Upper lobe of left lung (tissue), 6 donors: ENCODE results near the gene PISD. TPM values are rescaled to one million over a fixed set of nuclear protein-coding genes. Genes with fewer than 3 reads are reported as not detected.

ENCODE experiments used
- ATAC-seq, 2 donors: fragments of 200-7000 bp; cut with Tn5 transposase; one replicate each; pipeline ENCODE4 v1.9.1; 2022; ENCODE audit warnings: mild to moderate bottlenecking in 2 of 2, moderate library complexity in 2 of 2; ENCODE audit not compliant: low FRiP score in 2 of 2
- DNase-seq, 2 donors: peaks; one replicate each; pipeline ENCODE4 v3.0.0-alpha.2; 2019 to 2020
- H3K27ac ChIP-seq, 4 donors: fragments of 200-600 bp; sonication (generic); one replicate each; pipeline ENCODE4 v1.5.1; 2016 to 2019
- H3K27me3 ChIP-seq, 4 donors: fragments of 200-600 bp; sonication (generic); one replicate each; pipeline ENCODE4 v1.5.1; 2017 to 2019
- H3K36me3 ChIP-seq, 4 donors: fragments of 200-600 bp; sonication (generic); one replicate each; pipeline ENCODE4 v1.5.1; 2016 to 2019
- H3K4me1 ChIP-seq, 4 donors: fragments of 200-600 bp; sonication (generic); one replicate each; pipeline ENCODE4 v1.5.1; 2018 to 2019
- H3K4me3 ChIP-seq, 4 donors: fragments of 200-600 bp; sonication (generic); one replicate each; pipeline ENCODE4 v1.5.1; 2017 to 2019; ENCODE audit warnings: mild to moderate bottlenecking in 2 of 4, moderate library complexity in 1 of 4
- H3K9me3 ChIP-seq, 4 donors: fragments of 200-600 bp; sonication (generic); one replicate each; pipeline ENCODE4 v1.5.1; 2018 to 2019
- EP300 ChIP-seq, 4 donors: sonication (generic); formaldehyde crosslinking; IDR thresholded peaks; one replicate each; pipeline ENCODE4 v1.5.1; 2017; ENCODE audit warnings: antibody characterized with exemption in 4 of 4, control low read depth in 2 of 4
- POLR2A ChIP-seq, 4 donors: fragments of 450-650 bp; IDR thresholded peaks; one replicate each; pipeline ENCODE4 v1.5.1; 2016 to 2017; ENCODE audit warnings: antibody characterized with exemption in 4 of 4, mild to moderate bottlenecking in 2 of 4
- POLR2AphosphoS5 ChIP-seq, 2 donors: sonication (generic); formaldehyde crosslinking; IDR thresholded peaks; one replicate each; pipeline ENCODE4 v1.5.1; 2017; ENCODE audit warnings: antibody characterized with exemption in 2 of 2
- WGBS, 2 donors: methylation state at CpG; one replicate each; pipeline ENCODE4 v1.1.5; 2017 to 2018; 5-methylcytosine and 5-hydroxymethylcytosine counted together
- total RNA-seq, 6 donors: library from RNA; depleted of rRNA in 4 of 6; stranded (reverse); fragments of >200 nt in 4 of 6; gene quantifications; one replicate each; pipeline versions ENCODE4 v1.1.0 to v1.2.1, GENCODE V29; 2016 to 2021
- TF ChIP-seq, protein P1 (sequence below), 6 experiments: fragments of 450-650 bp in 4 of 6; fragments of 200-600 bp in 2 of 6; sonication (generic) in 2 of 6; IDR thresholded peaks; one replicate each; pipeline ENCODE4 v1.5.1; 2016 to 2019; ENCODE audit warnings: antibody characterized with exemption in 6 of 6
- donor health status: DM: no; HTN: no; CAD: no; lungs with moderate emphysema.
- donor health status: DM: no; HTN: yes; CAD: no; lungs with severe emphysema.

PISD gene
- total RNA-seq, 6 donors from 2014 or later: 18.4 to 81.8 (median 53.9) TPM

DNA sequence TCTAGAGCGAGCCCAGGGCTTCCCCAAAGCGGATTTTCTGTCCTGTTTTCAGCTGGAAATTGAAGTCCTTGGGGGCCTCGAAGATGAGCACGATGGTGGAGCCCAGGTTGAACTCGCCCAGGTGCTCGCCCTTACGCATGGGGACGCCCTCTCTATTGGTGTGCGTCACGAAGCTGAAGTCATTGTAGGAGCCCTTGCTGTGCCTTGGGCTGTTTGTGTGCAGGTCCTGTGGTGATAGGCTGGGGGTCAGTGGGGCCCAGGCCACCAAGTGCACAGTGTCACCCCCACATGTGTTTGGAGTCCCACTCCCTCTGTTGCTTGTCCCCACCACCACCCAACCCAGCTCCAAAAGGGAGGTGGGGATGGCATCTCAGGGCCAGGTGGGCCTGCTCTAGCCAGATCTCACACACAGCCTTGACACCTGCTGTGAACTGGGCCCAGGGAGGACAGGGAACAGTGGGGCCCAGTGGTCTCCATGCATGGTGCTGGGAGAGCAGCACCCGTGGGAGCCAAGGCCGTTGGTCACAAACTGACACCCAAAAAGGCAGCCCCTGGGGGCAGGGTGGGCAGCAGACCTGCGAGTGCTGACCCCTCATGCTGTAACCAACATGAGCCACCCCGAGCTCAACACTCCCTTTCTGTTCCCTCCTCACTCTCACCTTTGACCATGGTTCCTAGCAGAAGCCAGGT lies 42.3 kb downstream of the PISD start:
- no peak for DNase-seq
- no peak for ATAC-seq
- peaks cover 12 to 22% (median 18%) of the 10 kb centered on the region in 4 donors for H3K4me1 ChIP-seq
- WGBS, 2 donors: 88 to 91% methylated on average over 8 to 14 of the region's 14 CpGs
- H3K27me3 ChIP-seq: no peaks in the 10 kb centered on the region
- no peak overlapping the region for H3K4me3 ChIP-seq
- H3K9me3 ChIP-seq: no peaks in the 10 kb centered on the region
- H3K36me3 ChIP-seq: peaks cover 9 to 74% (median 61%) of the 10 kb centered on the region in 4 donors
- no peak overlapping the region for H3K27ac ChIP-seq
- no peak for TF ChIP-seq POLR2AphosphoS5 (IDR thresholded peaks at IDR 0.05)
- TF ChIP-seq POLR2A (IDR thresholded peaks at IDR 0.05): no peak
- no peak for TF ChIP-seq EP300 (IDR thresholded peaks at IDR 0.05)

DNA sequence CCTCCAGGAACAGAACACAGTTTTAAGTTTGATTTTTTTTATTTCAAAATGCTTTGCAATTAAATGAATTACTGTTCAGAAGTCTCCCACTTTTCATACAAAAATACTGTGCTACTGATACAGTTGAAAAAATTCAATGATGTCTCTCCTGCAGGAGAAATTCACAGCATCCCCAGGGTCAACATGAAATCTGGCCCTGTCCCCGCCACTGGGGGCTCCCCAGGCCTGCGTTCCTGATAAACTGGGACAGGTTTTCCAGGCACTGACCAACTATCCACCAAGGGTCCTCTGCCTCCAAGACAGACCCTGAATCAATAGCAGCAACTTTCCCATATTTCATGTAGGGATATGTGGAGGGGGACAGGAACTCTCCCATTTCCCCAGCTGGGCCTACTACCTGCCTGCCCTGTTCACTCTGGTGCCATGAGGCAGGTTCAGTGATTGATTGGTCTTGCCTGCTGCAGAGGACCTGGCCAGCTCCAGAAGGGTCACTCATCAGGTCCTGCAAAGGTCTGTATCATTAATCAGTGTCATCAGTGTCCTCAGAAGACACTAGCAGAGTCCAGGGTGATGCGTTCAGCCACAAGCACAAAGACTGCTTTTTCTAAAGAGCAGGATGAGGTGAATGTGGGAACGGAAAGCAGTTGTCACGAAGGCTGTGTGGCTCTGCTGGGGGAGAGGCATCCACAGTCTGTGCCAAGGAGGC lies 43.4 kb downstream of the PISD start:
- no peak for ATAC-seq
- Histone ChIP-seq H3K4me3 (no peak overlapping the region), H3K36me3 (peaks cover 9 to 71% (median 60%) of the 10 kb centered on the region in 4 donors), H3K9me3 (no peaks in the 10 kb centered on the region), H3K27me3 (no peaks in the 10 kb centered on the region), H3K4me1 (peaks cover 10 to 28% (median 19%) of the 10 kb centered on the region in 4 donors), H3K27ac (no peak overlapping the region)
- no peak for DNase-seq
- TF ChIP-seq POLR2AphosphoS5 (IDR thresholded peaks at IDR 0.05) (no peak), EP300 (IDR thresholded peaks at IDR 0.05) (no peak), POLR2A (IDR thresholded peaks at IDR 0.05) (no peak)
- TF ChIP-seq, protein P1, sequence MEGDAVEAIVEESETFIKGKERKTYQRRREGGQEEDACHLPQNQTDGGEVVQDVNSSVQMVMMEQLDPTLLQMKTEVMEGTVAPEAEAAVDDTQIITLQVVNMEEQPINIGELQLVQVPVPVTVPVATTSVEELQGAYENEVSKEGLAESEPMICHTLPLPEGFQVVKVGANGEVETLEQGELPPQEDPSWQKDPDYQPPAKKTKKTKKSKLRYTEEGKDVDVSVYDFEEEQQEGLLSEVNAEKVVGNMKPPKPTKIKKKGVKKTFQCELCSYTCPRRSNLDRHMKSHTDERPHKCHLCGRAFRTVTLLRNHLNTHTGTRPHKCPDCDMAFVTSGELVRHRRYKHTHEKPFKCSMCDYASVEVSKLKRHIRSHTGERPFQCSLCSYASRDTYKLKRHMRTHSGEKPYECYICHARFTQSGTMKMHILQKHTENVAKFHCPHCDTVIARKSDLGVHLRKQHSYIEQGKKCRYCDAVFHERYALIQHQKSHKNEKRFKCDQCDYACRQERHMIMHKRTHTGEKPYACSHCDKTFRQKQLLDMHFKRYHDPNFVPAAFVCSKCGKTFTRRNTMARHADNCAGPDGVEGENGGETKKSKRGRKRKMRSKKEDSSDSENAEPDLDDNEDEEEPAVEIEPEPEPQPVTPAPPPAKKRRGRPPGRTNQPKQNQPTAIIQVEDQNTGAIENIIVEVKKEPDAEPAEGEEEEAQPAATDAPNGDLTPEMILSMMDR (IDR thresholded peaks at IDR 0.05): no peak
- WGBS, 2 donors: 85 to 87% methylated on average over 5 of the region's 5 CpGs

DNA sequence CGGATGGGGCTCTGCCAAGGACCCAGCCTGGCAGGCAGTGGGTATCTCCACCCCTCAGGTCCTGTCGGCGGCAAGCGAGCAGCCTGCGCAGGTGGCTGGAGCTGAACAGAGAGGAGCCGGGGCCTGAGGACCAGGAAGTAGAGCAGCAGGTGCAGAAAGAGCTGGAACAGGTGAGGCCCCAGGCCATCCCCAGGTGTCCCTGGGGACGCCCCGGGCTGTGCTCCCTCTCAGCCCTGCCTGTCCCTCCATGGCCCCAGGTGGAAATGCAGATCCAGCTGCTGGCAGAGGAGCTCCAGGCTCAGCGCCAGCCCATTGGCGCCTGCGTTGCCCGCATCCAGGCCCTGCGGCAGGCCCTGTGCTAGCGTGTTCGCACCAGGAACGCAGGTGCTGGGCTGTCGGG lies 44.0 kb downstream of the PISD start:
- TF ChIP-seq, protein P1 (IDR thresholded peaks at IDR 0.05): no peak
- DNase-seq (peak in 1 of 2 donors; percentile 81), ATAC-seq (no peak)
- H3K27me3 ChIP-seq: no peaks in the 10 kb centered on the region
- peaks cover 10 to 28% (median 19%) of the 10 kb centered on the region in 4 donors for H3K4me1 ChIP-seq
- peaks cover 9 to 65% (median 59%) of the 10 kb centered on the region in 4 donors for H3K36me3 ChIP-seq
- WGBS, 2 donors: 92 to 96% methylated on average over 17 of the region's 17 CpGs
- no peak overlapping the region for H3K4me3 ChIP-seq
- no peaks in the 10 kb centered on the region for H3K9me3 ChIP-seq
- no peak overlapping the region for H3K27ac ChIP-seq

DNA sequence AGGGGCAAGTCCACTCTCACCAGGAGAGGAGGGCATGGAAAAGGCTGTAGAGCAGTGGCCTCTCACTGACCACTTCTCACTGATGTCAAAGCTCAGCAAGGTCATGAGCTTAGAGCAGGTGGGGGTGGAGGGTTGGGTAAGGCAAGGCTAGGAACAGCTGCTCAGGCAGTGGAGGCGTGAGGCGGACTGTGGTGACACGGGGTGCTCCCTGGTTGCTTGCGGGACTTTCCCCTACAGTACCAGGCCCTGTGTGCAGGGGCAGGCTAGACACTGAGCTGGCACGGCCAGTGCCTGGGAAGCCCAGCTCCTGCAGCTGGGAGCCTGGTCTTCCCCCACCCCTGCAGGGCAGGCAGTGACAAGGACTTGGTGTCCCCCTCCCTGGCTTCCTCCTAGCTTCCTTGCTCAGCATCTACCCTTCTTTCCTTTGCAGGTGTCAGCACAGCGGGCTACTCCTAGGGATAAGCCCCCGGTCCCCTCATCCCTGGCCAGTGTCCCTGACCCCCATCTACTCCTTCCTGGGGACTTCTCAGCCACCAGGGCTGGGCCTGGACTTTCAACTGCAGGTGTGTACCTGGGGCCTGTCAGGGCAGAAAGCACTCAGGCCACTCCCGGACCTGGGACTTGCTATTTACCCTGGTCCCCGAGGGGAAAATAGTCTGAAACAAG lies 45.6 kb downstream of the PISD start:
- peaks cover 10 to 28% (median 21%) of the 10 kb centered on the region in 4 donors for H3K4me1 ChIP-seq
- no peaks in the 10 kb centered on the region for H3K27me3 ChIP-seq
- DNase-seq (peak in 1 of 2 donors; percentile 56), ATAC-seq (no peak)
- no peaks in the 10 kb centered on the region for H3K9me3 ChIP-seq
- 77 to 89% methylated on average over 7 to 9 of the region's 9 CpGs for WGBS, 2 donors
- no peak overlapping the region for H3K4me3 ChIP-seq
- peaks cover 9 to 57% (median 52%) of the 10 kb centered on the region in 4 donors for H3K36me3 ChIP-seq
- no peak for TF ChIP-seq POLR2AphosphoS5 (IDR thresholded peaks at IDR 0.05)
- TF ChIP-seq, protein P1 (IDR thresholded peaks at IDR 0.05): no peak
- TF ChIP-seq EP300 (IDR thresholded peaks at IDR 0.05): no peak
- no peak for TF ChIP-seq POLR2A (IDR thresholded peaks at IDR 0.05)
- H3K27ac ChIP-seq: peak overlapping the region in 3 of 4 donors; percentile 19 to 61 (median 41)

DNA sequence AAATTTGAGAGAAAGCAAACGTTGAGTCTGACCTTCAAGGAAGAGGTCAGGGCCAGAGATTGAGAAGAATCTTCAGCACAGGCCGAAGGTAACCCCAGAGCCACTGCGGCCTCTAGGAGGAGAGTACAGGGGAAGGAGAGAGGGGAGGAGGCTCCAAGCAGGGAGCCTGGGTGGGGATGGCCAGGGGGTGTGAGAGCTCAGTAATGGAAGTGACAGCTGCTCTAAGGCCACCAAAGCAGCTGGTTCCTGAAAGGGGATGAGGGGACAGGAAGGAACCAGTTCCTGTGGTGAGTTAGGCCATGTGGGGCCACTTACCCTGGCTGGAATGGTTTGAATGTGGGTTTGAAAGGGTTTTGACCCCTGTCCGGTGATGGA lies 46.1 kb downstream of the PISD start:
- no peaks in the 10 kb centered on the region for H3K9me3 ChIP-seq
- no peaks in the 10 kb centered on the region for H3K27me3 ChIP-seq
- peaks cover 9 to 56% (median 47%) of the 10 kb centered on the region in 4 donors for H3K36me3 ChIP-seq
- DNase-seq (no peak), ATAC-seq (no peak)
- peaks cover 10 to 32% (median 23%) of the 10 kb centered on the region in 4 donors for H3K4me1 ChIP-seq
- H3K27ac ChIP-seq: peak overlapping the region in 3 of 4 donors; percentile 19 to 61 (median 41)
- no peak for TF ChIP-seq POLR2A (IDR thresholded peaks at IDR 0.05)
- TF ChIP-seq, protein P1 (IDR thresholded peaks at IDR 0.05): no peak
- no peak for TF ChIP-seq POLR2AphosphoS5 (IDR thresholded peaks at IDR 0.05)
- TF ChIP-seq EP300 (IDR thresholded peaks at IDR 0.05): no peak
- no peak overlapping the region for H3K4me3 ChIP-seq
- 57 to 60% methylated on average over 4 of the region's 4 CpGs for WGBS, 2 donors
